Fibroblast of lung (primary cell): ENCODE data around the gene HNRNPAB. TPM values are rescaled to one million over a fixed set of nuclear protein-coding genes. Genes with fewer than 3 reads are reported as not detected.
A peak's percentile ranks its signal among the peaks of the same experiment; 100 is the strongest.

Source experiments
- DNase-seq, 2 donors: peaks; one replicate each; pipeline versions ENCODE4 v3.0.0 to v3.0.0-alpha.2; 2010; ENCODE audit warnings: low read depth in 2 of 2
- H2AFZ ChIP-seq: 2 replicates; pipeline ENCODE4 v1.5.1; 2012; ENCODE audit warnings: low read length, control low read depth, inconsistent platforms
- H3K27ac ChIP-seq: 2 replicates; pipeline ENCODE4 v1.5.1; 2011; ENCODE audit warnings: low read length, control low read depth; ENCODE audit not compliant: insufficient read depth
- H3K27me3 ChIP-seq: 2 replicates; pipeline ENCODE4 v1.5.1; 2011; ENCODE audit warnings: mild to moderate bottlenecking, low read length; ENCODE audit not compliant: control insufficient read depth, insufficient read depth
- H3K36me3 ChIP-seq: 2 replicates; pipeline ENCODE4 v1.5.1; 2011; ENCODE audit warnings: low read length; ENCODE audit not compliant: control insufficient read depth, insufficient read depth
- H3K4me1 ChIP-seq: 2 replicates; pipeline ENCODE4 v1.5.1; 2011; ENCODE audit warnings: low read length; ENCODE audit not compliant: control insufficient read depth, insufficient read depth; ENCODE audit errors: extremely low read depth
- H3K4me2 ChIP-seq: 2 replicates; pipeline ENCODE4 v1.5.1; 2011; ENCODE audit warnings: low read length, control low read depth; ENCODE audit not compliant: insufficient read depth; ENCODE audit errors: extremely low read depth
- H3K4me3 ChIP-seq, 4 experiments: fragments of 200-600 bp in 1 of 4; sonication (generic) in 1 of 4; replicated peaks in 1 of 4; 2 replicates each; pipeline ENCODE4 v1.5.1; 2011 to 2016; ENCODE audit warnings: low read length in 4 of 4, low read depth in 3 of 4, mild to moderate bottlenecking in 3 of 4, control low read depth in 2 of 4, inconsistent platforms in 1 of 4, mixed read lengths in 1 of 4; ENCODE audit not compliant: insufficient read depth in 1 of 4; ENCODE audit errors: control extremely low read depth in 1 of 4
- H3K79me2 ChIP-seq: 2 replicates; pipeline ENCODE4 v1.5.1; 2012; ENCODE audit warnings: mild to moderate bottlenecking, low read length, inconsistent platforms; ENCODE audit not compliant: control insufficient read depth, insufficient read depth
- H3K9ac ChIP-seq: 2 replicates; pipeline ENCODE4 v1.5.1; 2011; ENCODE audit warnings: mild to moderate bottlenecking, low read length, control low read depth; ENCODE audit not compliant: insufficient read depth
- H3K9me3 ChIP-seq: 2 replicates; pipeline ENCODE4 v1.5.1; 2012; ENCODE audit warnings: low read depth, low read length; ENCODE audit not compliant: control insufficient read depth, insufficient read depth
- H4K20me1 ChIP-seq: 2 replicates; pipeline ENCODE4 v1.5.1; 2011; ENCODE audit warnings: low read length; ENCODE audit not compliant: control insufficient read depth, insufficient read depth; ENCODE audit errors: extremely low read depth
- CTCF ChIP-seq, 2 donors: IDR thresholded peaks in 1 of 2; conservative IDR thresholded peaks in 1 of 2; 1 replicate in 1 of 2; 2 replicates in 1 of 2; pipeline ENCODE4 v1.5.1; 2011 to 2012; ENCODE audit warnings: low read length in 2 of 2, control low read depth in 1 of 2, inconsistent platforms in 1 of 2, low read depth in 1 of 2, mild to moderate bottlenecking in 1 of 2
- EZH2 ChIP-seq: IDR thresholded peaks from 2 replicates; pipeline ENCODE4 v1.5.1; 2012; ENCODE audit warnings: low read length, control low read depth, mild to moderate bottlenecking; ENCODE audit errors: missing control alignments
- polyA plus RNA-seq, 2 donors: library from polyadenylated mRNA; depleted of rRNA in 1 of 2; stranded (reverse) in 1 of 2; unstranded in 1 of 2; fragments of >200 nt; gene quantifications; 2 replicates each; pipeline ENCODE4 v1.2.1, GENCODE V29; 2011 to 2012; ENCODE audit warnings: missing spikeins in 1 of 2
- total RNA-seq: library from RNA; depleted of rRNA; stranded (reverse); fragments of >200 nt; gene quantifications from 2 replicates; pipeline ENCODE4 v1.2.1, GENCODE V29; 2014

HNRNPAB gene
- total and polyA plus RNA-seq, 2 donors (not counting 1 experiment from before 2014, with no cell fraction given) = 23.1 to 106 TPM

GRCh38 chr5:178230879-178231538 is 26.7 kb downstream of the HNRNPAB start:
- Histone ChIP-seq H3K36me3 (peaks cover 19% of the 10 kb centered on the region), H2AFZ (no peak overlapping the region), H3K9me3 (no peaks in the 10 kb centered on the region), H3K27me3 (no peaks in the 10 kb centered on the region), H3K27ac (peak overlapping the region; percentile 77), H3K9ac (no peak overlapping the region), H3K4me2 (peak overlapping the region; percentile 97), H4K20me1 (no peaks in the 10 kb centered on the region), H3K4me1 (peaks cover 6% of the 10 kb centered on the region), H3K4me3 (peak overlapping the region; percentile 61 to 87 (median 70)), H3K79me2 (peaks cover 18% of the 10 kb centered on the region)
- TF ChIP-seq CTCF (conservative IDR thresholded peaks at IDR 0.05 in 1 of 2, IDR thresholded peaks at IDR 0.05 in 1 of 2; ENCODE audit: low read depth in 1 of 2, low read length in 2 of 2) (no peak), EZH2 (no peak)
- DNase-seq = peak; percentile 47 to 48

- peak overlapping the region; percentile 97 for H3K4me2 ChIP-seq
- peaks cover 18% of the 10 kb centered on the region for H3K79me2 ChIP-seq
- H3K36me3 ChIP-seq = peaks cover 19% of the 10 kb centered on the region
- no peaks in the 10 kb centered on the region for H3K27me3 ChIP-seq
- peak overlapping the region; percentile 81 for H3K9ac ChIP-seq
- H2AFZ ChIP-seq = peak overlapping the region; percentile 1
- H3K4me3 ChIP-seq = peak overlapping the region; percentile 61 to 87 (median 70)
- H3K27ac ChIP-seq = peak overlapping the region; percentile 77
- H4K20me1 ChIP-seq = no peaks in the 10 kb centered on the region
- no peaks in the 10 kb centered on the region for H3K9me3 ChIP-seq
- peaks cover 6% of the 10 kb centered on the region for H3K4me1 ChIP-seq
- DNase-seq = no peak
- no peak for TF ChIP-seq EZH2
- no peak for TF ChIP-seq CTCF (conservative IDR thresholded peaks at IDR 0.05 in 1 of 2, IDR thresholded peaks at IDR 0.05 in 1 of 2; ENCODE audit: low read depth in 1 of 2, low read length in 2 of 2)
Measured at GRCh38 chr5:178231539-178232123, 27.3 kb downstream of the HNRNPAB start.

GRCh38 chr5:178232124-178232919 is 28.0 kb downstream of the HNRNPAB start, which contains the start of gene PHYKPL:
TSS of gene PHYKPL (minus strand) at chr5:178232802. CDS start at chr5:178232550, 252 bp downstream.
- no peaks in the 10 kb centered on the region for H3K27me3 ChIP-seq
- peak within 1 kb of the TSS; percentile 77 for H3K27ac ChIP-seq
- peak within 1 kb of the TSS; percentile 61 to 87 (median 70) for H3K4me3 ChIP-seq
- DNase-seq = peak; percentile 65 to 70
- peak within 1 kb of the TSS; percentile 46 for H2AFZ ChIP-seq
- peaks cover 18% of the 10 kb centered on the region for H3K36me3 ChIP-seq
- H3K79me2 ChIP-seq = peaks cover 18% of the 10 kb centered on the region
- peak within 1 kb of the TSS; percentile 97 for H3K4me2 ChIP-seq
- H4K20me1 ChIP-seq = no peaks in the 10 kb centered on the region
- no peaks in the 10 kb centered on the region for H3K9me3 ChIP-seq
- H3K4me1 ChIP-seq = peaks cover 6% of the 10 kb centered on the region
- H3K9ac ChIP-seq = peak within 1 kb of the TSS; percentile 81
- TF ChIP-seq CTCF (conservative IDR thresholded peaks at IDR 0.05 in 1 of 2, IDR thresholded peaks at IDR 0.05 in 1 of 2; ENCODE audit: low read depth in 1 of 2, low read length in 2 of 2) = no peak
- TF ChIP-seq EZH2 = no peak
